DMS79 treated with DMSO at 0.1 percent for 48 hours (cell line): ENCODE data around the gene IFT22.
"Not testable (repeated sequence)": the region's sequence is repeated elsewhere in the genome, so short reads cannot be mapped to it uniquely, and the experiment has no call there.

Source experiments
- DNase-seq: peaks from one replicate; lab custom pipeline; 2025; lab: John Stamatoyannopoulos, UW

IFT22 gene

GRCh38 chr7:101277155-101277554, 44.5 kb downstream of the IFT22 start:
- DNase-seq, result no peak

GRCh38 chr7:101273206-101273605, 48.4 kb downstream of the IFT22 start:
- no peak for DNase-seq

GRCh38 chr7:101271021-101271420, 50.6 kb downstream of the IFT22 start:
- DNase-seq, result no peak

- no peak for DNase-seq
These were observed 51.9 kb downstream of the IFT22 start for GRCh38 chr7:101269664-101270063.

GRCh38 chr7:101265622-101266516, 55.7 kb downstream of the IFT22 start:
- DNase-seq, result no peak

GRCh38 chr7:101264102-101264706, 57.4 kb downstream of the IFT22 start:
- not testable (repeated sequence) for DNase-seq
